Measurements from ENCODE around the gene SLC33A1. TPM values are rescaled to one million over a fixed set of nuclear protein-coding genes. Genes with fewer than 3 reads are reported as not detected.

The SLC33A1 gene
- total and polyA plus RNA-seq, 2 of the 13 experiments (the other 11 are each of a cell fraction or from before 2014, with no cell fraction given) = 20.0 to 32.1 TPM

- TF ChIP-seq KAT2B (IDR thresholded peaks at IDR 0.05; ENCODE audit: borderline replicate concordance, low read depth, low read length) = no peak
- no peak for TF ChIP-seq MTF1 (CRISPR knock-in tag; IDR thresholded peaks at IDR 0.05)
- TF ChIP-seq ZNF619 (CRISPR knock-in tag; IDR thresholded peaks at IDR 0.05) = no peak
- no peak for TF ChIP-seq SYNCRIP (IDR thresholded peaks at IDR 0.05; ENCODE audit: insufficient read depth, low read depth, low read length)
- no peak for TF ChIP-seq TBX3 (IDR thresholded peaks at IDR 0.05; ENCODE audit: borderline replicate concordance)
- no peak for TF ChIP-seq AHR (CRISPR knock-in tag; IDR thresholded peaks at IDR 0.05)
- TF ChIP-seq ZNF776 (CRISPR knock-in tag; IDR thresholded peaks at IDR 0.05) = peak; percentile 55; the same call in 1 of the 2 replicates
- TF ChIP-seq HNRNPLL (IDR thresholded peaks at IDR 0.05; ENCODE audit: low read depth, low read length, poor library complexity, severe bottlenecking) = peak; percentile 46
- TF ChIP-seq POGK (CRISPR knock-in tag; conservative IDR thresholded peaks at IDR 0.05) = peak; percentile 77; the same call in 1 of the 2 replicates
- TF ChIP-seq SMARCC2 (IDR thresholded peaks at IDR 0.05) = no peak
- no peak for TF ChIP-seq ZNF414 (CRISPR knock-in tag; IDR thresholded peaks at IDR 0.05)
- TF ChIP-seq ATRX (CRISPR knock-in tag; IDR thresholded peaks at IDR 0.05; ENCODE audit: borderline replicate concordance) = no peak
- TF ChIP-seq ZBTB8A (CRISPR knock-in tag; IDR thresholded peaks at IDR 0.05; ENCODE audit: borderline replicate concordance, low read depth) = no peak
- TF ChIP-seq TAF15 (IDR thresholded peaks at IDR 0.05; ENCODE audit: low read depth, low read length, poor library complexity, severe bottlenecking) = no peak
- no peak for TF ChIP-seq ZNF207 (IDR thresholded peaks at IDR 0.05; ENCODE audit: borderline replicate concordance)
- peak; percentile 48; the same call in 1 of the 2 replicates for TF ChIP-seq ZMYM3 (CRISPR knock-in tag; IDR thresholded peaks at IDR 0.05)
- TF ChIP-seq ZFP62 (CRISPR knock-in tag; IDR thresholded peaks at IDR 0.05) = no peak
- TF ChIP-seq IKZF1 (IDR thresholded peaks at IDR 0.05) = no peak
- TF ChIP-seq, protein P1, sequence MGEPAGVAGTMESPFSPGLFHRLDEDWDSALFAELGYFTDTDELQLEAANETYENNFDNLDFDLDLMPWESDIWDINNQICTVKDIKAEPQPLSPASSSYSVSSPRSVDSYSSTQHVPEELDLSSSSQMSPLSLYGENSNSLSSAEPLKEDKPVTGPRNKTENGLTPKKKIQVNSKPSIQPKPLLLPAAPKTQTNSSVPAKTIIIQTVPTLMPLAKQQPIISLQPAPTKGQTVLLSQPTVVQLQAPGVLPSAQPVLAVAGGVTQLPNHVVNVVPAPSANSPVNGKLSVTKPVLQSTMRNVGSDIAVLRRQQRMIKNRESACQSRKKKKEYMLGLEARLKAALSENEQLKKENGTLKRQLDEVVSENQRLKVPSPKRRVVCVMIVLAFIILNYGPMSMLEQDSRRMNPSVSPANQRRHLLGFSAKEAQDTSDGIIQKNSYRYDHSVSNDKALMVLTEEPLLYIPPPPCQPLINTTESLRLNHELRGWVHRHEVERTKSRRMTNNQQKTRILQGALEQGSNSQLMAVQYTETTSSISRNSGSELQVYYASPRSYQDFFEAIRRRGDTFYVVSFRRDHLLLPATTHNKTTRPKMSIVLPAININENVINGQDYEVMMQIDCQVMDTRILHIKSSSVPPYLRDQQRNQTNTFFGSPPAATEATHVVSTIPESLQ (CRISPR knock-in tag; conservative IDR thresholded peaks at IDR 0.05) = no peak; the same call in 1 of the 2 replicates
- TF ChIP-seq, protein P2, sequence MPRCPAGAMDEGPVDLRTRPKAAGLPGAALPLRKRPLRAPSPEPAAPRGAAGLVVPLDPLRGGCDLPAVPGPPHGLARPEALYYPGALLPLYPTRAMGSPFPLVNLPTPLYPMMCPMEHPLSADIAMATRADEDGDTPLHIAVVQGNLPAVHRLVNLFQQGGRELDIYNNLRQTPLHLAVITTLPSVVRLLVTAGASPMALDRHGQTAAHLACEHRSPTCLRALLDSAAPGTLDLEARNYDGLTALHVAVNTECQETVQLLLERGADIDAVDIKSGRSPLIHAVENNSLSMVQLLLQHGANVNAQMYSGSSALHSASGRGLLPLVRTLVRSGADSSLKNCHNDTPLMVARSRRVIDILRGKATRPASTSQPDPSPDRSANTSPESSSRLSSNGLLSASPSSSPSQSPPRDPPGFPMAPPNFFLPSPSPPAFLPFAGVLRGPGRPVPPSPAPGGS (CRISPR knock-in tag; IDR thresholded peaks at IDR 0.05) = no peak
- TF ChIP-seq LCORL (IDR thresholded peaks at IDR 0.05) = no peak
- TF ChIP-seq LCORL (CRISPR knock-in tag; IDR thresholded peaks at IDR 0.05) = no peak
- peak; percentile 65 for TF ChIP-seq MAX (IDR thresholded peaks at IDR 0.05)
- TF ChIP-seq ZMYM4 (CRISPR knock-in tag; IDR thresholded peaks at IDR 0.05) = peak; percentile 67
- no peak for TF ChIP-seq ZNF33A (CRISPR knock-in tag; IDR thresholded peaks at IDR 0.05; ENCODE audit: borderline replicate concordance)
- TF ChIP-seq ZNF20 (CRISPR knock-in tag; IDR thresholded peaks at IDR 0.05) = no peak
Observed at GRCh38 chr3:155870133-155870944, 16.1 kb upstream of the SLC33A1 start, which contains the start of gene GMPS (continued).
